Activated naive CD8-positive, alpha-beta T cell treated with anti-CD3 and anti-CD28 coated beads for 36 hours (primary cell): ENCODE results near the gene MGST3. TPM values are rescaled to one million over a fixed set of nuclear protein-coding genes. Genes with fewer than 3 reads are reported as not detected.
"Not testable (repeated sequence)": the region's sequence is repeated elsewhere in the genome, so short reads cannot be mapped to it uniquely, and the experiment has no call there.

ENCODE experiments used
- DNase-seq: peaks from one replicate; pipeline ENCODE4 v3.0.0; 2021
- H3K27ac Mint-ChIP-seq: one replicate; pipeline ENCODE4 v1.8.0; 2022; ENCODE audit warnings: mild to moderate bottlenecking, moderate library complexity, mixed read lengths
- H3K27me3 Mint-ChIP-seq: one replicate; pipeline ENCODE4 v1.8.0; 2022; ENCODE audit warnings: mild to moderate bottlenecking, mixed read lengths
- H3K36me3 Mint-ChIP-seq: one replicate; pipeline ENCODE4 v1.8.0; 2021; ENCODE audit warnings: mild to moderate bottlenecking, mixed read lengths
- H3K4me1 Mint-ChIP-seq: one replicate; pipeline ENCODE4 v1.8.0; 2021; ENCODE audit warnings: mixed read lengths
- H3K4me3 Mint-ChIP-seq: one replicate; pipeline ENCODE4 v1.8.0; 2022; ENCODE audit warnings: mild to moderate bottlenecking, moderate library complexity, mixed read lengths
- H3K9me3 Mint-ChIP-seq: one replicate; pipeline ENCODE4 v1.8.0; 2022; ENCODE audit warnings: mixed read lengths
- total RNA-seq, 2 experiments: library from RNA; stranded (reverse); gene quantifications; one replicate each; pipeline ENCODE4 v1.2.3, GENCODE V29; 2021

MGST3 gene
- total RNA-seq = 10 to 100 TPM; 31.7 to 33.3 TPM

DNA sequence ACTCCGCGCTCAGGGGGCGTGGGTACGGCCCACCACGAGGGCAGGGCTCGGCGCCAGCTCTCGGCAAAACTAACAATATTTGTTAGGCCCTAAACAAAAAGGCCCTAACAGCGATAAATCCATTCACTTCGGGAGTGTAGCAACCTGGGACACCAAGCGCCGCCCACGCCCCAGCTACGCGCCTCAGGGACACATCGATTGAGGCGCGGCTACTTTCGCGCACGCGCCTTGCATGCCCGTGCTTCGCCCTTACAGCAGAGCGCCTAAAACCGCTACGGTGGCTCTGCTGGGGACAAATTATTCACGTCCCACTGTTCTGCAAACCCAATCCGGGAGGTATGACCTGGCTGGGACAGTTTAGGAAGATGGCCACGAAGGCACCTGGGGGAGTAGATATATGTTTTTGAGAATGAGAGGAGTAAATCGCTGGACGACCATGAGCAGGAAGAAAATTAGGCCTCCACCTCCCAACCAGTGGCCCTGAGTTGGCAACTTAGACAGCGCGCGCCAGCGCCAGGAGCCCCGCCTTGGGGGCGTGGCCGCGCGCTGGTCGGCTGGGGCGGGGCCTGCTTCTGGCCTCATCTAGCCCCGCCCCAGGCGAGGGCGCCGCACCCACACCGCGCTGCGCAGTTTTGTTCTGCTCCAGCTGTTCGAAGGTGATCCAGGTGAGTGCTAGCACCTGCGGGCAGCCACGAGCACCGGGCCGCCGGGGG, at the start of gene MGST3:
Gene MGST3 (plus strand): TSS at position 606 of the 713 bp plus-strand sequence. CDS start 18,614 bp downstream, outside the sequence.
- Mint-ChIP-seq H3K4me3 (no peak within 1 kb of the TSS), H3K27ac (no peak within 1 kb of the TSS)

DNA sequence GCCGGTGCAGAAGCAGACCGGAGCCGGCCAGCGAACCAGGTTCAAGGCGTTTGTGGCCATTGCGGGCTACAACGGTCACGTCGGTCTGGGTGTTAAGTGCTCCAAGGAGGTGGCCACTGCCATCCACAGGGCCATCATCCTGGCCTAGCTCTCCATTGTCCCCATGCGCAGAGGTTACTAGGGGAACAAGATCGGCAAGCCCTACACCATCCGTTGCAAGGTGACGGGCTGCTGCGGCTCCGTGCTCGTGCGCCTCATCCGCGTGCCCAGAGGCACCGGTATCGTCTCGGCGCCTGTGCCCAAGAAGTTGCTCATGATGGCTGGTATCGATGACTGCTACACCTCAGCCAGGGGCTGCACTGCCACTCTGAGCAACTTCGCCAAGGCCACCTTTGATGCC, 49.1 kb upstream of the MGST3 start:
- no peak overlapping the region for H3K4me3 Mint-ChIP-seq
- no peak overlapping the region for H3K27ac Mint-ChIP-seq
- peaks cover 4% of the 10 kb centered on the region for H3K4me1 Mint-ChIP-seq
- H3K27me3 Mint-ChIP-seq = peaks cover 20% of the 10 kb centered on the region
- no peaks in the 10 kb centered on the region for H3K9me3 Mint-ChIP-seq
- no peak for DNase-seq
- H3K36me3 Mint-ChIP-seq = no peaks in the 10 kb centered on the region

More for the DNA sequence above, at the start of gene MGST3:
- H3K9me3 Mint-ChIP-seq = no peaks in the 10 kb centered on the region
- peaks cover 24% of the 10 kb centered on the region for H3K4me1 Mint-ChIP-seq
- no peaks in the 10 kb centered on the region for H3K36me3 Mint-ChIP-seq
- peak; percentile 96 for DNase-seq
- H3K27me3 Mint-ChIP-seq = no peaks in the 10 kb centered on the region

DNA sequence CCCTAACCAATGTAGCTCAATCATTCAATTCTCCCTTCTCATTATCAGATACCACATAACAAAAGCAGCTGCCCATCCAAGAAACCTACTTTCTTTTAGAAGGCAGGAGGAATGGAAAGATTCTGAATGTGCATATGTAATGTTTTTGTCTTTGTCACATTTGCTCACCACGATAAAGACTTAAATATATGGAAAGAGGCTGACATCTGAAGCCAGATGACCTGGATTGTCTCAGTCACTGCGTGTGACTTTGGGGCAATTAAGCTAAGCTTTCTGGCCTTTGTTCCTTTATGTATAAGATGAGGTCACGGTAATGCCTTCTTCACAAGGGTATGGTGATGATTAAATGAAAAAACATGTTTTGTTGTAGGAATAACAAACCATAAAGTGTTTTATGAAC, 44.6 kb upstream of the MGST3 start:
- Mint-ChIP-seq H3K27me3 (peaks cover 46% of the 10 kb centered on the region), H3K9me3 (no peaks in the 10 kb centered on the region), H3K4me1 (peaks cover 4% of the 10 kb centered on the region), H3K36me3 (no peaks in the 10 kb centered on the region), H3K27ac (no peak overlapping the region), H3K4me3 (no peak overlapping the region)
- no peak for DNase-seq

DNA sequence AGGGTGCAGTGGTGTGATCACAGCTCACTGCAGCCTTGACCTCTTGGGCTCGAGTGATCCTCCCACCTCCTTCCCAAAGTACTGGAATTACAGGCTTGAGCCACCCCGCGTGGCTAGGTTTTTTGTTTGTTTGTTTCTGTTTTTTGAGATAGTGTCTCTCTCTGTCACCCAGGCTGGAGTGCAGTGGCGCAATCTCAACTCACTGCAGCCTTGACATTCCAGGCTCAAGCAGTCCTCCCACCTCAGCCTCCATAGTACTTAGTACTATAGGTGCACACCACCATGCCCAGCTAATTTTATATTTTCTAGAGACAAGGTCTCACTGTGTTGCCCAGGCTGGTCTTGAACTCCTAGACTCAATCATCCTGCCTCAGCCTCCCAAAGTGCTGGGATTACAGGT, 39.6 kb upstream of the MGST3 start:
- not testable (repeated sequence) for H3K4me1 Mint-ChIP-seq, H3K36me3 Mint-ChIP-seq, DNase-seq, H3K27ac Mint-ChIP-seq, H3K4me3 Mint-ChIP-seq, H3K9me3 Mint-ChIP-seq
- peaks cover 64% of the 10 kb centered on the region for H3K27me3 Mint-ChIP-seq

DNA sequence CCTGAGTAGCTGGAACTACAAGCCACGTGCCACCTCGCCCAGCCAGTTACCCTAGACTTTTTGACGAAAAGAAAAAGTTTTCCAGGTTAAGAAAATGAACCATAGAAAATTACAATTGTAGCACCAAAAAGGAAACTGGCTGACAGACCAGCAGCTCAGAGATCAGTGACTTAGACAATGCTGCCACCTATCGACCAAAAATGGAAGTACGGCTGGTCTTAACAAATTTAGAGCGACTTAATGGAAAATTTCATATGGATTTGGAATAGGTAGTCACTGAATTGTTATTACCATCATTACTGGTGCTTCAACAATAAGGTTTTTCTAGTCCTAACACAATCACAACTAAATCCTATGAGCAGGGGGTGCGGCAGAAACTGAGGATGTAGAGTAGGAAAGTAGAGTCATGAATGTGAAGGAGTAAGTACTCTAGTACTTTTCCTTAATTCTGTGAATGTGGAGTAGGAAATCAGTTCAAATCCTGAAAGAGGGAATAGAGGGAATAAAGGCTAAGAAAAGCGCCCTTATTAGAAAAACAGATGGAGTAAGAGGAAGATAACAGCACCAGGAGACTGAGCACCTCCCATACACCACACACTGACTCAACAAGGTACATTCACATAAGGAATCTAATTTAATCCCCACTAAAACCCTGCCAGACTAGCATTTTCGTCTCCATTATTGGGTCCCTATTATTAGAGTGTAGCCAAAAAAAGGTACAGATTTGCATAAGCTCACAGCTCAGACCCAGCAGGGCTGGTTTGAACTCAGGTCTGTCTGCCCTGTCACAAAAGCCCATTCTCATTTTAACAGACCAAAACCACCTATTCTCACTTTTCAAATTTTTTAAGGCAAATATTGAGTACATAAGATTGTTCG, 37.9 kb upstream of the MGST3 start:
- Mint-ChIP-seq H3K27me3 (peaks cover 67% of the 10 kb centered on the region), H3K4me3 (no peak overlapping the region), H3K27ac (no peak overlapping the region), H3K36me3 (no peaks in the 10 kb centered on the region), H3K9me3 (no peaks in the 10 kb centered on the region), H3K4me1 (peaks cover 13% of the 10 kb centered on the region)
- peak; percentile 60 for DNase-seq

DNA sequence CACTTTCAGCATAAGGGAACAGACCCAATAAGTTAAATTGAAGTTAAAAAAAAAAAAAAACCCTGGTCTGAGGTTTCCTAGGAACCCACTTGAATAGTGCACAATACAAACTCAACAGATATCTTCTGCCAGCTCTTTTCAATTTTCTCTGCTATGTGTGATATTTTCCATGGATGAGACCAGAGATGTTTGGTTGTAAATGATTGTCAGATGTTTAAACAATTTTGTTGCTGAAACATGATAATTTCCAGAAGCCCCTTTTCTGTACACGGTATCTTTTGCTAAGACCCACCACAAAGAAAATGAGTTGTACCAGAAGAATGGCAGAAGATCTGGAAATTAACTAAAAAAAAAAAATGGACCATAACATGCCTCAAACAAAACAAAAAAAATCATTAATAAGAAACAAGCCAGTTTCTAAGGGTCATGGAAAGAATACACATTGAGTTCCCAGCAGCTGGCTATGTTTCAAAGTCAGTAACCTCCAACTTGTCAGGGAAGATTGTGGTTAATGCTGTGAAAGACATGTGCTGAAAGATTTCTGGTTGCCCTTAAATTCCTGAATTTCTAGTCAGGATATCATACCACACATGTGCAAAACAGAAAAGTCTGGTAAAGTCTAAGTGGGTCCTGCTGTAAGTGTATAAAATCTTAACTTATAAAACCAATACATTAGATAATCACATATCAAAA, 35.6 kb upstream of the MGST3 start:
- DNase-seq = no peak
- peaks cover 24% of the 10 kb centered on the region for H3K4me1 Mint-ChIP-seq
- no peaks in the 10 kb centered on the region for H3K9me3 Mint-ChIP-seq
- H3K27ac Mint-ChIP-seq = no peak overlapping the region
- H3K4me3 Mint-ChIP-seq = no peak overlapping the region
- no peaks in the 10 kb centered on the region for H3K36me3 Mint-ChIP-seq
- peaks cover 57% of the 10 kb centered on the region for H3K27me3 Mint-ChIP-seq

DNA sequence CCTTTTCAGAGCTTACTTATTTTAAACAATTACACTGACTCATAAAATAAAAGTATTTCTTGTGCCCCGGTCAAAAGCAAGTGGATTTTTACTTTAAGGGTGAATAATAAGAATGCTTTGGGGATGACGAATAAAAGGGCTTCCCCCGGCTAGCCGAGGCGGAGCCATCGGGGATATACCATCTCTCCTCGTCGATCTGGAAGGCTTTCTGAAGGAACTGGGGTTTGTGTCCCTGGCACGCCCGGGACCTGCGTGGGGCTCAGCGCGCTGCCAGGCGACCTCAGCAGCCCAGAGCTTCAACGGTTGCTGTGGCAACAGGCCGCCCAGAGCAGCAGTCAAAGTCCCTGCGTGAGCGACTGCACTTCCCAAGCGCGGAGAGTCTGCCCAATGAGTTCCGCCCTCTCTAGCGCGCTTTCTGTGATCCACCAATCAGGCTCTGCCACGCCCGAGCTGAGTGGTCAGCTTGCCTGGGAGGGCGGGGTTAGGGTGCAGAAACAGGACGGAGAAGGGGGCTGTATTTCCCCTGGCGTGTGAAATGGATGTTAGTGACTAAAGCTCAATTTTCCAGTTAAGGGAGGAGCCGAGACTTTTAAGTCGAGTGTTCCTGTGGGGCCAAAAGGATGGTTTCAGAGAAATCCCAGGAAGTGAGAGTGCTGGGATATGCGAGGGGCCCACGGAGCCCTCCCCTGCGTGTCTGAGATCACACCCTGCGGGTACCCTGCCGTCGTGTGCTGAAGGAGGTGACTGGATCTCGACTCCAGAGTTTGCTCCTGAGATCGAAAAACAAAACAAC, 33.0 kb upstream of the MGST3 start:
- peaks cover 27% of the 10 kb centered on the region for H3K4me1 Mint-ChIP-seq
- H3K4me3 Mint-ChIP-seq = peak overlapping the region; percentile 88
- peaks cover 45% of the 10 kb centered on the region for H3K27me3 Mint-ChIP-seq
- no peaks in the 10 kb centered on the region for H3K36me3 Mint-ChIP-seq
- DNase-seq = peak; percentile 96
- H3K9me3 Mint-ChIP-seq = no peaks in the 10 kb centered on the region
- H3K27ac Mint-ChIP-seq = peak overlapping the region; percentile 76

DNA sequence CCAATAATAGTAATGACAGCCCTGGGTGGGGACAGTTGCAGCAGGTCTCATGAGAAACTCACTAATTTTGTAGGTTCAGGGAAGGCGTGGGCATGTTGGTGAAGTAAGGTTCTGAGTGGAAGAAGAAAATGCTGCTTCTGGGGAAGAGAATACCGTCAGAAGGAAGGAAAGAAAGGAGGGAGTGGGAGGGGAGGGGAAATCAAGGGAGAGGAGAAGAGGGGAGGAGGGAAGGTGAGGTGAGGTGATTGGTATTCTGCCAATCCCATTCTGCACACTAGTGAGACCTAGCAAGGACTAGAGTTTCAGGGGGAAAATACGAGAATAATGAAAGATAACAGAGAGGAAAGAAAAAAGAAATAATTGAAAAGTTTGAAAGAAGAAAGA, 32.4 kb upstream of the MGST3 start:
- H3K9me3 Mint-ChIP-seq = no peaks in the 10 kb centered on the region
- peaks cover 39% of the 10 kb centered on the region for H3K27me3 Mint-ChIP-seq
- peak overlapping the region; percentile 88 for H3K4me3 Mint-ChIP-seq
- DNase-seq = no peak
- H3K36me3 Mint-ChIP-seq = no peaks in the 10 kb centered on the region
- H3K4me1 Mint-ChIP-seq = peaks cover 26% of the 10 kb centered on the region
- peak overlapping the region; percentile 76 for H3K27ac Mint-ChIP-seq

DNA sequence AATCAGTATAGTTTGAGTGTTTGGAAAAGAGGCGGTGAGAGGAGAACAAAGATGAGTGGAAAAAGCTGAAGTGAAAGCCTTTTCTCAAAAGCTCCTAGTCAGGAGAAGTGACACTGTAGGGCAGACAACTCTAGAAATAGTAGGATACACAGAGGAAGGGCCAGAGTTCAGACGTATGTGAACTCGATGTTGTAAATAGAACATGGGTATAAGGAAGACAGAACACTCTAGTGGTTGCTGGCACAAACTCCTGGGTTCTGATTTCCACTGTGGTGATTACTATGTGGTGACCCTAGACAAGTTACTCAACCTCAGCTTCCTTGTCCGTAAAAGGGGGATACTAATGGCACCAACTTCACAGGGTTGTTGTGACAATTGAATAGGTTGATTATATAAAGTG, 30.2 kb upstream of the MGST3 start:
- no peaks in the 10 kb centered on the region for H3K36me3 Mint-ChIP-seq
- H3K27ac Mint-ChIP-seq = no peak overlapping the region
- H3K4me3 Mint-ChIP-seq = no peak overlapping the region

DNA sequence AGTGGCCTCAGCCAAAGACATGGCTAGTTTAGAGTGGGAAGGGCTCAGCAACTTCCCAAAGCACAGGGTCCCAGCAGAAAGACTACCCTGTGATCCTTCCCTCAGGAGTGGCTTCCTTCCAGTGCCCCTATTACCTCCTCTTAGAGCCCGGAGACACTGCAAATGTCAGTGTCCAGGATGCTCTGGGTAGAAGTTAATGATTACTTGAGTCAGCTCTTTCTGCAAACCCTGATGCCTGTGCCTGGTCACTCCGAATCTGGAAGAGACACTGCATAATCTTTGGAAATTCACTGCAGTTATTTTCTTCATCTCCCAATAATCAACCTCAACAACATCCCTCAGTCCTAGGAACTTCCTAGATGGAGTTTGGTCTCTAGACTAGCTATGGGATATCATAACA, 27.2 kb upstream of the MGST3 start:
- peaks cover 11% of the 10 kb centered on the region for H3K4me1 Mint-ChIP-seq
- H3K4me3 Mint-ChIP-seq = no peak overlapping the region
- H3K27ac Mint-ChIP-seq = no peak overlapping the region
- DNase-seq = no peak
- H3K36me3 Mint-ChIP-seq = no peaks in the 10 kb centered on the region
- no peaks in the 10 kb centered on the region for H3K9me3 Mint-ChIP-seq
- peaks cover 8% of the 10 kb centered on the region for H3K27me3 Mint-ChIP-seq

More for the DNA sequence above, 30.2 kb upstream of the MGST3 start:
- H3K4me1 Mint-ChIP-seq = peaks cover 26% of the 10 kb centered on the region
- no peak for DNase-seq
- no peaks in the 10 kb centered on the region for H3K9me3 Mint-ChIP-seq
- peaks cover 21% of the 10 kb centered on the region for H3K27me3 Mint-ChIP-seq

DNA sequence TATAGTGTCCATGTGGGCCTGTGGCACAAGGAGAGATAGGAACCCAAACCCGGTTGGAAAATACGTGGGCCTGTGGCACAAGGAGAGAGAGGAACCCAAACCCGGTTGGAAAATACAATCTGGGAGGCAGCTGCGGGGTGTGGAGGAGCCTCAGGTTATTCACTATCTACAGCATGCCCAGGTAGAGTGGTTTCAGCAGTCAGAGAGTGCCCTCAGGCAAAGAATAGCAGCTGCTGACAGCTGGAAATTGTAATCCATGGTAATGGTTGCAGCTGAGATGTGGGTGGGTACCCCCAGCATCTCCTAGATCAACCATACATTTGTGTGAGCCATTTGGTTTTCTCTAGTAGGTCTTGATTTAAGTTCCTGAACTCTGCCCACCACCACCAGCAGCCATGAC, 25.8 kb upstream of the MGST3 start:
- Mint-ChIP-seq H3K36me3 (no peaks in the 10 kb centered on the region), H3K4me1 (peaks cover 6% of the 10 kb centered on the region), H3K27me3 (peaks cover 5% of the 10 kb centered on the region), H3K27ac (no peak overlapping the region), H3K9me3 (no peaks in the 10 kb centered on the region), H3K4me3 (no peak overlapping the region)
- DNase-seq = no peak

DNA sequence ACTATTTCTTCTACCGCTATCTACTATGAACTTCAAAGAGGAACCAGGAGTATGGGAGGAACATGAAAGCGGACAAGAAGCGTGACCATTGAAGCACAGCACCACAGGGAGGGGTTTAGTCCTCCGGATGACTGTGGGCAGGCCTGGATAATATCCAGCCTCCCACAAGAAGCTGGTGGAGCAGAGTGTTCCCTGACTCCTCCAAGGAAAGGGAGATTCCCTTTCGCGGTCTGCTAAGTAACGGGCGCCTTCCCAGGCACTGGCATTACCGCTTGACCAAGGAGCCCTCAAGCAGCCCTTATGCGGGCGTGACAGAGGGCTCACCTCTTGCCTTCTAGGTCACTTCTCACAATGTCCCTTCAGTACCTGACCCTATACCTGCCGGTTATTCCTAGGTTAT, 24.4 kb upstream of the MGST3 start:
- not testable (repeated sequence) for DNase-seq, H3K36me3 Mint-ChIP-seq, H3K9me3 Mint-ChIP-seq, H3K4me1 Mint-ChIP-seq, H3K4me3 Mint-ChIP-seq, H3K27ac Mint-ChIP-seq, H3K27me3 Mint-ChIP-seq

DNA sequence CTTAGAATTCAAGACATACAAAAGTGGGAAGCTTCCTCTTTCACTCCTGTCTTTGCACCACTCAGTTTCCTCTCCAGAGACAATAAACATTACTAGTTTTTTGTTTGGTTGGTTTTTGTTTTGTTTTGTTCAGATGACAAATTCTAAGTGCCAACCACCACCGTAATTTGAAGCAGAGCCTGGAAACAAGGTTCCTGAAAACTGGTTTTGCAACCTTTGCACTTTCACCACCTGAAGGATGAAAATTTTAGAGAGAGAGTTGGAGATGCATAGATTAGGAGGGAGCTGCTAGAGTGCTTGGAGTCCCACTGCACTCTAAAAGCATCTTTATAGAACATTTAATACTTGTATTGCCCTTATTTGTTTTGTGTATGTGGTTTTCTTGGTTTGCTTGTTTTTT, 20.2 kb upstream of the MGST3 start:
- no peaks in the 10 kb centered on the region for H3K4me1 Mint-ChIP-seq
- peaks cover 9% of the 10 kb centered on the region for H3K9me3 Mint-ChIP-seq
- peaks cover 6% of the 10 kb centered on the region for H3K27me3 Mint-ChIP-seq
- H3K4me3 Mint-ChIP-seq = no peak overlapping the region
- DNase-seq = no peak
- H3K36me3 Mint-ChIP-seq = peaks cover 5% of the 10 kb centered on the region
- H3K27ac Mint-ChIP-seq = no peak overlapping the region

DNA sequence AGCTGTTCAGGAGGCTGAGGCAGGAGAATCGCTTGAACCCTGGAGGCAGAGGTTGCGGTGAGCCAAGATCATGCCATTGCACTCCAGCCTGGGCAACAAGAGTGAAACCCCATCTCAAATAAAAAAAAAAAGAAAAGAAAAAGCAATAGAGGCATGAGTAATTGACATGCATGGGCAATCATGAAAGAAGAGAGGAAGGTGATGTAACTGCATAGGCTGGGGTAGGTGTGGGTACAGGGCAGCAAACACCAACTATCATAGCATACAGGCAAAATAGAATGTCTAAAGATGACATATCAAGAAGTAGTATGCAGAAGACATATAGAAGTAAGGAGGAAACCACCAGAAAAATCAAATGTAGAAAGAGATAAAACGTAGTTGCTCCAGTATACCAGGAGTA, 19.0 kb upstream of the MGST3 start:
- no peak overlapping the region for H3K27ac Mint-ChIP-seq
- H3K36me3 Mint-ChIP-seq = peaks cover 5% of the 10 kb centered on the region
- H3K4me1 Mint-ChIP-seq = no peaks in the 10 kb centered on the region
- no peak for DNase-seq
- H3K9me3 Mint-ChIP-seq = peaks cover 9% of the 10 kb centered on the region
- peaks cover 6% of the 10 kb centered on the region for H3K27me3 Mint-ChIP-seq
- no peak overlapping the region for H3K4me3 Mint-ChIP-seq
